WERI-Rb-1 (cell line): Measurements from ENCODE around the gene KCNH4.

ENCODE experiments used
- DNase-seq: peaks from one replicate; pipeline ENCODE4 v3.0.0-alpha.2; 2020
- H3K27ac ChIP-seq: fragments of 250-450 bp; sonication (Bioruptor Pico); 2 replicates; pipeline ENCODE4 v1.5.1; 2020; ENCODE audit warnings: mild to moderate bottlenecking, moderate library complexity
- H3K27me3 ChIP-seq: fragments of 250-450 bp; sonication (Bioruptor Pico); 2 replicates; pipeline ENCODE4 v1.5.1; 2021; ENCODE audit warnings: mild to moderate bottlenecking, low read depth, moderate library complexity; ENCODE audit not compliant: insufficient read depth, severe bottlenecking
- H3K36me3 ChIP-seq: fragments of 250-450 bp; sonication (Bioruptor Pico); 2 replicates; pipeline ENCODE4 v1.5.1; 2020; ENCODE audit warnings: mild to moderate bottlenecking, moderate library complexity
- H3K4me3 ChIP-seq: 2 replicates; pipeline ENCODE4 v1.5.1; 2011; ENCODE audit warnings: low read depth, mild to moderate bottlenecking, control low read depth, low read length
- H3K9me3 ChIP-seq: fragments of 250-450 bp; sonication (Bioruptor Pico); 2 replicates; pipeline ENCODE4 v1.5.1; 2021; ENCODE audit warnings: mild to moderate bottlenecking, moderate library complexity; ENCODE audit not compliant: severe bottlenecking
- TF ChIP-seq, protein P1 (sequence below): IDR thresholded peaks from 2 replicates; pipeline ENCODE4 v1.5.1; 2011; ENCODE audit warnings: low read depth, mild to moderate bottlenecking, control low read depth, inconsistent platforms, low read length

Gene KCNH4

DNA sequence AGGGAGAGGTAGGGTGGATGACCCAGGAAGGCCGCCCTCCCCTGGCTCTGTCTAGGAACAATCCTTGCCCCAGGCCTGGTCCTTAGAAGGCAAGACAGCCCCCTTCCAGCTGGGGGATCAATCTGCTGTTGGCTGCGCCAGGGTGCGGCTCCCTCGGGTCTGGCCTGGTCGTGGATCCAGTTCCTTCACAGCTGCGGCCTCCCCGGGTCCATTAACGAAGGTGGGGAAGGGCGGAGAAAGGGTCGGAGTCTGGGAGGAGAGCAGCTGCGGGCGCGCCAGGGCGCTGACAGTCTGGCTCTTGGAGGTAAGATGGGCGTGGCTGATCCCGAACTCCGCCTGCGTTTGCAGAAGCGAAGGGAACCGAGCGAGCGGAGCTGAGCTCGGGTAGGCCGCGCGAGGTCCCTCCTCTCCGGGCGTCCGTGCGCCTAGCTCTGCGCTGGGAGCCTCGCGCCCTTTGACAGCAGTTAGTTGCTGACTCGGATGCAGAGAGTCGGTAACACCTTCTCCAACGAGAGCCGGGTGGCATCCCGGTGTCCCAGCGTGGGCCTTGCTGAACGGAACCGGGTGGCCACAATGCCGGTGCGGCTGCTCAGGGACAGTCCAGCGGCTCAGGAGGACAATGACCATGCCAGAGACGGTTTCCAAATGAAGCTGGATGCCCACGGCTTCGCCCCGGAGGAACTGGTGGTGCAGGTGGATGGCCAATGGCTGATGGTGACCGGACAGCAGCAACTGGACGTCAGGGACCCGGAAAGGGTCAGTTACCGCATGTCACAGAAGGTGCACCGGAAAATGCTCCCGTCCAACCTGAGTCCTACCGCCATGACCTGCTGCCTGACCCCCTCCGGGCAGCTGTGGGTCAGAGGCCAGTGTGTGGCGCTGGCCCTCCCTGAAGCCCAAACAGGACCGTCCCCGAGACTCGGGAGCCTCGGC is 58.3 kb downstream of the KCNH4 start, which contains the start of gene HSPB9:
Gene HSPB9 (plus strand): TSS at position 434 of the 933 bp plus-strand sequence. CDS start 47 bp downstream, at position 481.
- no peaks in the 10 kb centered on the region for H3K9me3 ChIP-seq
- TF ChIP-seq, protein P1, sequence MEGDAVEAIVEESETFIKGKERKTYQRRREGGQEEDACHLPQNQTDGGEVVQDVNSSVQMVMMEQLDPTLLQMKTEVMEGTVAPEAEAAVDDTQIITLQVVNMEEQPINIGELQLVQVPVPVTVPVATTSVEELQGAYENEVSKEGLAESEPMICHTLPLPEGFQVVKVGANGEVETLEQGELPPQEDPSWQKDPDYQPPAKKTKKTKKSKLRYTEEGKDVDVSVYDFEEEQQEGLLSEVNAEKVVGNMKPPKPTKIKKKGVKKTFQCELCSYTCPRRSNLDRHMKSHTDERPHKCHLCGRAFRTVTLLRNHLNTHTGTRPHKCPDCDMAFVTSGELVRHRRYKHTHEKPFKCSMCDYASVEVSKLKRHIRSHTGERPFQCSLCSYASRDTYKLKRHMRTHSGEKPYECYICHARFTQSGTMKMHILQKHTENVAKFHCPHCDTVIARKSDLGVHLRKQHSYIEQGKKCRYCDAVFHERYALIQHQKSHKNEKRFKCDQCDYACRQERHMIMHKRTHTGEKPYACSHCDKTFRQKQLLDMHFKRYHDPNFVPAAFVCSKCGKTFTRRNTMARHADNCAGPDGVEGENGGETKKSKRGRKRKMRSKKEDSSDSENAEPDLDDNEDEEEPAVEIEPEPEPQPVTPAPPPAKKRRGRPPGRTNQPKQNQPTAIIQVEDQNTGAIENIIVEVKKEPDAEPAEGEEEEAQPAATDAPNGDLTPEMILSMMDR, result no peak
- H3K4me3 ChIP-seq, result no peak within 1 kb of the TSS
- H3K36me3 ChIP-seq, result peaks cover 53% of the 10 kb centered on the region
- H3K27me3 ChIP-seq, result no peaks in the 10 kb centered on the region
- DNase-seq, result no peak
- no peak within 1 kb of the TSS; the same call in 1 of the 2 replicates for H3K27ac ChIP-seq

DNA sequence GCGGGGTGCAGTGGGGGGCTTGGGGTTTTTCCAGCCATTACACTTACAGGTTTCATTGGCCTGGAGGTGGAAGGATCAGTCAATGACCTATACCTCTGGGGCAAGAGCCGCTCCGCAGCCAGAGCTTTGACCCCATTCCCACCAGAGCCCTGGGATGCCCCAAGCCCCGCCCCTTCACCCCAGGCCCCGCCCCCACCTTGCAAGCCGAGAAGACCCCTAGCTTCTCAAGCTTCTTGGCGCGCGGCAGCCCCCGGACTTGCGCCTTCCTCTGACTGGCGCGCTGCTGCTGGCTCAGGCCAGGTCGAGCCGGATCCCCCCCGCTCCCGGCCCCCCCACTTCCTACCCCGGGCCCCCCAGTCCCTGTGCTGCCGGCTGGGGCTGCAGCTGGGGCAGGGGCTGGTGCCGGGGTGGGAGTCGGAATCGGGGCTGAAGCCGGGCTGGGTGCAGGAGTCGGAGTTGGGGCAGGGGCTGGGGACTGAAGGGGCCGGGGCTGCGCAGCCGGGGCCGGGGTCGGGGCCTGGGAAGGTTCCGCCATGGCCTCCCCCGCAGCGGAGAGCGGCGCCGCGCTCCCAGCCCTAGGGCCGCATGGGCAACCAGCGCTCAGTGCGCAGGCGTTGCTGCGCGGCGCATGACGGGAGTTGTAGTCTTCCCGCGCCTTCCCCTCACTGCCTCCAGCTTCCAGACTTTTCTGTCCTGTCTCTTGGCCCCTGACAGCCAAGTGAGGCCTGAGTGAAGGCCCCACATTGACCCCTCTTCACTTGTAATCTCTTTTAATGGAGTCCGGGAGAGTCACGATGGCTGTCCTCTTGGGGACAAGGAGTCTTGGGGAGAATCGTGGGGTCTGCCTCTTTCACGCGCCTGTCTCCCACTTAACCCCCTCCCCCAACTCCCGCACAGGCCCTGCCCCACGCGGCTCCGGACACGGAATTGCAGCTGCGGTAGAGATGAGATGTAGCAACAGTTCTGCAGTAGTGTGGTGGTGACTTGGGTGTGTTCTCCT is 59.9 kb downstream of the KCNH4 start, which contains the start of gene KAT2A:
Gene KAT2A (minus strand): TSS at position 598 of the 1,000 bp plus-strand sequence. CDS start 63 bp downstream, at position 535.
- H3K27me3 ChIP-seq, result no peaks in the 10 kb centered on the region
- TF ChIP-seq, protein P1, result no peak
- peak within 1 kb of the TSS; percentile 59 for H3K4me3 ChIP-seq
- H3K9me3 ChIP-seq, result no peaks in the 10 kb centered on the region
- DNase-seq, result peak; percentile 89
- H3K27ac ChIP-seq, result peak within 1 kb of the TSS; percentile 54
- peaks cover 58% of the 10 kb centered on the region for H3K36me3 ChIP-seq

DNA sequence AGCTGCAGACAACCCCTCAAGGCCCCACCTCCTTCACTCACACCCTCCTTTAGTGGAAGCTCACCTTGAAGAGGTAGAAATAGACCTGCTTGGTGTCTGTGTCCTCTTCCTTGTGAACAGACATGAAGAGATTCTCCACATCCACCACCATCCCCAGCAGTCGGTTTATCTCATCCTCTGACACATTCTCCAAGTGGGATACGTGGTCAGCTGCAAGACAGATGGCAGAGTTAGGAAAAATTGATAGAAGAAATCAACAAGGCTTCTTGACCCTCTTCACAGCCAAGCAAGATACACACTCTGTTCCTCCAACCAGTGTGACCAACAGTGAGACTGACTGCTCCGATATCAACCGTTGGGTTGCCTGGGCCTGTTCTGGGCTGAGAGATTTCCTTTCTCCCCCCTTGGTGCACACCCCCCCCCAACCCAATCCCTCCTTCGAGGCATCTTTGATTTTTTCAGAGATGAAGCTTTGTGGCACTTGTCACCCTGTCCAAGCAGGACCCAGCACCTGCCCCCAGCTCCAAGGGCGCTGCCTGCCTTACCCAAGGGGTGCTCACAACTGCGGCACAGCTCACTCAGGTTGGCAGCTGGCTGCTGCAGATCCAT is 60.7 kb downstream of the KCNH4 start:
- H3K36me3 ChIP-seq, result peaks cover 57% of the 10 kb centered on the region
- peak overlapping the region; percentile 59 for H3K4me3 ChIP-seq
- DNase-seq, result no peak
- no peaks in the 10 kb centered on the region for H3K27me3 ChIP-seq
- TF ChIP-seq, protein P1, result no peak
- no peak overlapping the region for H3K27ac ChIP-seq
- H3K9me3 ChIP-seq, result no peaks in the 10 kb centered on the region

DNA sequence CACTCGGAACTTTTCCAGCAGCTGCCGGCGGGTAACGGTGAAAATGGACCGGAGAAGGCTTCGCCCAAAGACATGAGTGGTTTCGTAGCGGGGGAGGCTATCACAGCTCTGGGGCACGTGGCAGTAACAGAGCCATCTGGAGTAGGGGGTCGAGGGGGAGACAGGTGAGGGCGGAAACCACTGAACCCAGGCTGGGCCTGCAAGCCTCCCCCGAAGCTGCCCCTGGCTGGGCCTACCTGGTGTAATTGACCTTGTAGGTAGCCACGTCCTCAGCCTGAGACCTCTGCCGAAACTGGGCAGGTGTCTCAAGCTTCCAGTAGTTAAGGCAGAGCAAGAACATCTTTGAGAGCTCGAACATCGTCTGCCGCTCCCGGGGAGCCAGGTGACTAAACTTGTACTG is 61.6 kb downstream of the KCNH4 start:
- Histone ChIP-seq H3K27me3 (no peaks in the 10 kb centered on the region), H3K36me3 (peaks cover 55% of the 10 kb centered on the region), H3K9me3 (no peaks in the 10 kb centered on the region), H3K27ac (no peak overlapping the region), H3K4me3 (no peak overlapping the region)
- no peak for DNase-seq
- TF ChIP-seq, protein P1, result no peak

DNA sequence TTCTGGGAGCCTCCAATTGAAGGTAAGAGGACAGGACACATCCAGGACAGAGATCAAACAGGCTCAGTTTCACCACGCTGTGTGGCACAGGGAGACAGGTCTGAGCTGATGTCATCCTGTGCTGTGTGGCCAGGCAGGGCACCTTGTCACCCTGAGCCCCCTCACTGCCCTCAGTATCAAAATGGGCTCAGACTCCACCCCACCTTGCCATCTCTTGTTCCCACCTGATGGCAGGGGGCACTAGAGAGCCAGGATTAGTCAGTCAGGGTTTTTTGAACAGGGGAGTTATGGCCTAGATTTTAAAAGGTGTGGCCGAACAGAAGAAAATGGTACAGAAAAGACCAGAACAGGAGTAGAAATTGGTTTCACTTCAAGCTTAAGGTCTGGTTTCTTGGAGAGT is 62.4 kb downstream of the KCNH4 start:
- H3K27me3 ChIP-seq, result no peaks in the 10 kb centered on the region
- no peak overlapping the region for H3K4me3 ChIP-seq
- H3K36me3 ChIP-seq, result peaks cover 62% of the 10 kb centered on the region
- DNase-seq, result peak; percentile 74
- no peak overlapping the region for H3K27ac ChIP-seq
- H3K9me3 ChIP-seq, result no peaks in the 10 kb centered on the region
- TF ChIP-seq, protein P1, result peak; percentile 69
